Measurements from ENCODE around the gene DYNC2LI1.

Gene DYNC2LI1

DNA sequence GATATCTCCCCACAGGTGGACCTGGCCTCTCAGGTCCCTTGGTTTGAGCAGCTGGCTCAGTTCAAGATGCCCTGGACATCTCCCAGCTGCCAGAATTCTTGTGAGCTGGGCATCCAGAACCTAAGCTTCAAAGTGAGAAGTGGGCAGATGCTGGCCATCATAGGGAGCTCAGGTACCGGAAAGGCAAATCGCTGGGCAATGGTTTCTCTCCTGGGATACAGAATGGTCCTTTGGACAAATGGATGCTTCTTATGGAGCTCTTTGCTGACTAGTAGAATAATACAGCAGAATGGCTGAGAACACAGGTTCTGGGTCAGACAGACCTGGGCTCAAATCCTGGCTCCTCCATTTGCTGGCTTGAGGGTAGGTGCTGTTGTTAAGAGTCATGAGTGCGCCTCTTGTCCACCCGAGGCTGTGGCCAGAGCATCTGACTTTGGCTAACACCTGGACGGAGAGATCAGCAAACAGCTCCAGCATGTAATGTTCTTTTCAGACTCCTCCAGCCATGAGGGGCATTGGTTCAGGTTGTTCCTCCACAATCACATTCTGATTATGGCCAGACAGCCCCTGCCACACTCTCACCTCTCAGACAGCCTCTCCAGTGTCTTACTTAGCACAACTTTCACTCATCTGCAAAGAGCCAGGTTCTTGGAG lies 72.4 kb downstream of the DYNC2LI1 start:
- DNase-seq (ENCODE audit: low spot score) = no peak

DNA sequence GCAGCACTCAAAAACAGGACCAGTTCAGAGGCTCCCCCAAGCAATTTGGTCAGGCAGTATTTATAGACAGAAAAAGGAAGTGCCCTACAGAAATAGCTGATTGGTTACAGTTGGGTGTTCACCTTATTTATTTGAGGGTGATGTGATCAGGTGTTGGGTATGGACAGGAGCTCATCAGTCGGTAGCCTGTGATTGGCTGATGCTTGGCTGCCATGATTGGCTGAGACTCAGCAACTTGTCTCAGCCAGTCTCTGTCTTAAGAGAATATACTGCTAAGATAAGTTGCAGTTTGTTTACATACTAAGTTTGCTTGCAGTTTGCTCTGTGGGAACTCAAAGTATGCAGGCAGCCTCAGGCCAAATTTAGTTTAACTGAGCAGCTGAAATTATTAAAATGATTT lies 74.4 kb downstream of the DYNC2LI1 start:
- DNase-seq (ENCODE audit: low spot score) = no peak

DNA sequence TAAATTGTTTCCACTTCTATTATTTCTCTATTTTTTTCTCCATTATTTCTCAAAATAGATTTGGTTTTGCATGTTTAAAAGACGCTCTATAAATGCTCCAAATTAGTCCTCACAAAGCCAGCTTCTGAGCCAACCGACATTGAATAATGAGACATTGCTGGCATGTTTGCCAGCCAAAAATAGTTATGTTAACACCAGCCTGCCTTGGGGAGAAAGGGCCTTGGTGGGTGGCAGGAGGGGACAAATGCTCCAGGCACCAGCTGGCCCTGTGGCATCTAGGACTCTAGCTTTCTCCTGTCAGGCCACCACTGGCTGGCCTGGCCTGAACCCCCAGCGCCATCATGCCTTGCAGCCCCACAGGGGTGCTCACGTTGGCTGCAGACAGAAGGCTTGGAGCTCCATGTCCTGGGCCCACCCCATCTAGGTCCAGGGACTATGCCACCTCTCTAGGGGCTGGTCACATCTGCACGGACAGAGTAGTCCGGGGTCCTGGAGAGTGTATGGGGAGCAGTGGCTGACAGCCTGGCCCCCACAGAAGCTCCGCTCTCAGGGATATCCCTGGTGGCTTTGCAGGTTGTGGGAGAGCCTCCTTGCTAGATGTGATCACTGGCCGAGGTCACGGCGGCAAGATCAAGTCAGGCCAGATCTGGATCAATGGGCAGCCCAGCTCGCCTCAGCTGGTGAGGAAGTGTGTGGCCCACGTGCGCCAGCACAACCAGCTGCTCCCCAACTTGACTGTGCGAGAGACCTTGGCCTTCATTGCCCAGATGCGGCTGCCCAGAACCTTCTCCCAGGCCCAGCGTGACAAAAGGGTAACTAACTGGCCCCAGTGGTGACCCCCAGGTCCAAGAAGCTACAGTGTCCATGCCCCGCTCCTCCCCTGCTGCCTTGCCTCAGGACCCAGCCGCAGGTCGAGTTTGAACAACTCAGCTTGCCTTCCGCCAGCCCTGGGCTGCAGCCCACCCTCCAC lies 77.5 kb downstream of the DYNC2LI1 start:
- DNase-seq (ENCODE audit: low spot score) = no peak

DNA sequence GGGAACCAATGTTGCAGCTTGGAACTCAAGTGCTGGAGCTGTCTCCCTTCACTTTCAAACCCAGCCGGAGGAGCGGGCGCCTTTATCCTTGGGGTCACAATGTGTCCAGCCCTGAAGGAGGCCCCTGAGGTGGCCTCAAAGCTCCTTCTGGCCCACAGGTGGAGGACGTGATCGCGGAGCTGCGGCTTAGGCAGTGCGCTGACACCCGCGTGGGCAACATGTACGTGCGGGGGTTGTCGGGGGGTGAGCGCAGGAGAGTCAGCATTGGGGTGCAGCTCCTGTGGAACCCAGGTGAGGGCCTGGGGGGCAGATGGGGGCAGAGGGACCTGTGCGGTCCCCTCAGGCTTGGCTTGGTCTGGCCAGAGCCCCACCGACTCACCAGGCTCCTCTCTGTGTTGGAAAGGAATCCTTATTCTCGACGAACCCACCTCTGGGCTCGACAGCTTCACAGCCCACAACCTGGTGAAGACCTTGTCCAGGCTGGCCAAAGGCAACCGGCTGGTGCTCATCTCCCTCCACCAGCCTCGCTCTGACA lies 78.4 kb downstream of the DYNC2LI1 start:
- no peak for DNase-seq (ENCODE audit: low spot score)

DNA sequence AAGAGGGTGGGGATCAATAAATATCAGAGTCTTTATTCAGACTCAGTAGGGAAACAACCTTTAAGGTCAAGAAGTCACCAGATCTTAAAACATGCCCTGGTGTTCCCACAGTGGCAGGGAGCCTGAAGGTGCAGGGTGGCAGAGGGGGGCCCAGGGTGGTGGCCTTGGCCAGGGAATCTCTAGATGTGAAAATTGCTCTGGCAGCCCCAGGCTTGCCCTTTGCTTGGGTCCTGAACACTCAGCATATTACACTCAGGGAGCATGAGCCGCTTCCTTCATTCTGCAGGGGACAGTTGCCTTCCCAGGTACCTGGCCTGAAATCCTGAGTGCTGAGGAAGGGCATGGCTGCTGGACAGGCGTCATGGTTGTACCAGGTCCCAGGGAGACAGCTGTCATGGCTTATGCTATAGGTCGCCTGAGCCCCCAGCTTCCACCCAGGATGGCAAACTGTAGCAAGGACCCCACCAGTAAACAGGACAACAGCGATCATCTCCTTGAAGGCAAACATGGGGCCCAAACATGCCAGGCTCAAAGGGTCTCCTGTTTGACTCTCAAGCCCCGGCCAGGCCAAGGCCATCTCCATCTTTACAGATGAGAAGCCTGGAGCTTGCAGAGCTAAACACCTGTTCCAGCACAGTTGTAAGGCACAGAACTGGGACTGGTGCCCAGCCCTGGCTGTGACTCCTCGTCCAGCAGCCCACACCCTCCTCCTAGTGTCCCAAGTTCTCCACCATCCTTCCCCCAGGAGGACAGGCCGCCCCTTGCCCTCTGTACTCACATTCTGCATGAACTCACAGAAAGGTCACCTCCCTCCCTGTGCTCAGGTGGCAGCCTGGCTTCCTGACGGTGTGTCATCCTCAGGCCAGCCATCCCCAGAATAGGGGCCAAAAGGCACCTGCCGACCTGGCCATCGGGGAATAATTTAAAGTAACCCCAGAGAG lies 79.6 kb downstream of the DYNC2LI1 start:
- no peak for DNase-seq (ENCODE audit: low spot score)

DNA sequence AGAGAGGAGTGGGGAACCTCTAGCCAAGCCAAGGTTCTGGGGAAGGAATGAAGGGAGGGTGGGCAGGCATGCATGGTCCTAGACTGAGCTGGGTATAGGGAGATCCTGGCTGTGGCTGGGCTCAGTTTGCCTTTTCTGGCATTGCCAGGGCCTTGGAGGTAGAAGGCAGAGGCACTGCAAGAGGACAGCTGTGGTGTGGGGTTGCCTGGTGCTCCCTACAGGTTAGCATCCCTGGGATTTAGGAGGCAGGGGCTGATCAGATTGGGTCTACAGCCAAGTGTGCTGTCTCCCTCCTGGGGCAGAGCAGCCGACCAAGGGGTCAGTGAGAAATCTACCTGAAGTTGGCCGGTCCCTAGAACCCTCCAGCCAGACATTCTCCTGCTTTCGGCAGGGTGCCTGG lies 80.8 kb downstream of the DYNC2LI1 start:
- no peak for DNase-seq (ENCODE audit: low spot score)

DNA sequence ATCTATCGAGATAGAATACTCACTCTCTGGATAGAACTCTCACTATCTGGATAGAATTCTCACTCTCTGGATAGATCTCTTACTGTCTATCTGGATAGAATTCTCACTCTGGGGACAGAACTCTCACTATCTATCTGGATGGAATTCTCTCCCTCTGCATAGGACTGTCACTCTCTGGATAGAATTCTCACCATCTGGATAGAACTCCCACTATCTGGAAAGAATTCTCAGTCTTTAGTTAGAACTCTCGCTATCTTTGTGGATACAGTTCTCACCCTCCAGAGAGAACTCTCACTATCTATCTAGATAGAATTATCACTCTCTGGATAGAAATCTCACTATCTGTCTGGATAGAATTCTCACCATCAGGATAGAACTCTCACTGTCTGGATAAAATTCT lies 81.5 kb downstream of the DYNC2LI1 start:
- no peak for DNase-seq (ENCODE audit: low spot score)

All from iPS-NIHi11 (cell line).